K562 (cell line): Measurements from ENCODE around the gene HNRNPU. TPM values are rescaled to one million over a fixed set of nuclear protein-coding genes. Genes with fewer than 3 reads are reported as not detected.

Source experiments
- ARID1B ChIP-seq: fragments of 450-650 bp; IDR thresholded peaks from 2 replicates; pipeline ENCODE4 v1.6.1; 2016; ENCODE audit warnings: antibody characterized with exemption, mild to moderate bottlenecking, inconsistent platforms
- ARID4B ChIP-seq: sonication (generic); formaldehyde crosslinking; IDR thresholded peaks from 2 replicates; pipeline ENCODE4 v1.8.0; 2022; ENCODE audit warnings: mild to moderate bottlenecking, missing genetic modification reagents
- CCNT2 ChIP-seq: IDR thresholded peaks from 2 replicates; pipeline ENCODE4 v1.6.1; 2011; ENCODE audit warnings: borderline replicate concordance, low read depth, mild to moderate bottlenecking, moderate library complexity, mixed read lengths, low read length; ENCODE audit not compliant: insufficient read length; ENCODE audit errors: extremely low read depth
- CREB3 ChIP-seq: fragments of 450-650 bp; conservative IDR thresholded peaks from 2 replicates; pipeline ENCODE4 v1.6.1; 2016; ENCODE audit warnings: missing genetic modification characterization, low read depth, mild to moderate bottlenecking, missing compliant biosample characterization, moderate library complexity
- EP300 ChIP-seq: IDR thresholded peaks from 2 replicates; pipeline ENCODE4 v1.6.1; 2012; ENCODE audit warnings: low read length, improper control_type of control experiment
- FIP1L1 ChIP-seq: fragments of 200-400 bp; formaldehyde crosslinking; IDR thresholded peaks from 2 replicates; pipeline ENCODE4 v1.6.1; 2018; ENCODE audit warnings: mild to moderate bottlenecking, low read depth, low read length; ENCODE audit not compliant: poor library complexity, severe bottlenecking
- GATAD2A ChIP-seq: fragments of 450-650 bp; IDR thresholded peaks from 2 replicates; pipeline ENCODE4 v1.6.1; 2017
- HLTF ChIP-seq: fragments of 450-650 bp; IDR thresholded peaks from 2 replicates; pipeline ENCODE4 v1.6.1; 2016
- IRF2 ChIP-seq: sonication (generic); formaldehyde crosslinking; IDR thresholded peaks from 2 replicates; pipeline ENCODE4 v1.8.1; 2022; ENCODE audit warnings: mild to moderate bottlenecking, missing genetic modification reagents
- JUN ChIP-seq, 2 experiments: sonication (generic) in 1 of 2; formaldehyde crosslinking in 1 of 2; IDR thresholded peaks; 2 replicates each; pipeline versions ENCODE4 v1.6.1 to v1.8.0; 2012 to 2022; ENCODE audit warnings: borderline replicate concordance in 2 of 2, mild to moderate bottlenecking in 2 of 2, improper control_type of control experiment in 1 of 2, low read depth in 1 of 2, low read length in 1 of 2, missing genetic modification reagents in 1 of 2
- KAT8 ChIP-seq: fragments of 450-650 bp; IDR thresholded peaks from 2 replicates; pipeline ENCODE4 v1.6.1; 2016; ENCODE audit warnings: low read depth, mild to moderate bottlenecking
- KLF13 ChIP-seq: fragments of 450-650 bp; IDR thresholded peaks from 2 replicates; pipeline ENCODE4 v1.6.1; 2016; ENCODE audit warnings: missing genetic modification characterization, low read depth, mild to moderate bottlenecking, missing compliant biosample characterization, moderate library complexity, borderline replicate concordance
- MTA2 ChIP-seq: fragments of 450-650 bp; IDR thresholded peaks from 2 replicates; pipeline ENCODE4 v1.6.1; 2016; ENCODE audit warnings: low read depth
- OTX1 ChIP-seq: fragments of 450-650 bp; formaldehyde crosslinking; IDR thresholded peaks from 2 replicates; pipeline ENCODE4 v1.4.0; 2022; ENCODE audit warnings: mild to moderate bottlenecking
- TARDBP ChIP-seq: fragments of 450-650 bp; IDR thresholded peaks from 2 replicates; pipeline ENCODE4 v1.6.1; 2016
- TGIF2 ChIP-seq: sonication (generic); formaldehyde crosslinking; IDR thresholded peaks from 2 replicates; pipeline ENCODE4 v1.8.1; 2022; ENCODE audit warnings: mild to moderate bottlenecking, missing genetic modification reagents, moderate library complexity
- ZBTB43 ChIP-seq: sonication (generic); formaldehyde crosslinking; IDR thresholded peaks from 2 replicates; pipeline ENCODE4 v1.8.0; 2023; ENCODE audit warnings: mild to moderate bottlenecking, missing genetic modification reagents
- ZNF12 ChIP-seq: sonication (generic); formaldehyde crosslinking; IDR thresholded peaks from 2 replicates; pipeline ENCODE4 v1.4.0; 2020; ENCODE audit warnings: mild to moderate bottlenecking, missing genetic modification reagents
- polyA plus RNA-seq, 8 experiments: library from polyadenylated mRNA; depleted of rRNA in 4 of 8; stranded (reverse) in 5 of 8; unstranded in 3 of 8; fragments of >200 nt; fragmentation: Nextera tagmentation in 2 of 8; fragmentation: Illumina TruSeq in 1 of 8; extraction: Ambion mirVana in 2 of 8; extraction: Trizol in 1 of 8; gene quantifications; 2 replicates each; pipeline versions ENCODE4 v1.2.1 to v1.2.3, GENCODE V29; 2011 to 2014; ENCODE audit warnings: inconsistent platforms in 1 of 8, missing spikeins in 1 of 8
- total RNA-seq, 7 experiments: library from RNA; depleted of rRNA in 6 of 7; stranded (reverse); fragments of >200 nt in 6 of 7; fragmentation: Illumina TruSeq in 2 of 7; extraction: Trizol in 2 of 7; gene quantifications; 2 replicates each; pipeline versions ENCODE4 v1.2.1 to v1.2.3, GENCODE V29; 2011 to 2021; ENCODE audit warnings: low replicate concordance in 1 of 7

The HNRNPU gene
- total and polyA plus RNA-seq, 9 of the 15 experiments (the other 6 are each of a cell fraction or from before 2014, with no cell fraction given): 159 to 777 (median 577) TPM

GRCh38 chr1:244864253-244865027 is at the start of gene HNRNPU (continued):
- TF ChIP-seq CREB3 (tag) (peak; percentile 82), JUN (IDR thresholded peaks at IDR 0.05; ENCODE audit: borderline replicate concordance, low read depth, low read length) (peak; percentile 62; the same call in 1 of the 2 replicates), JUN (CRISPR knock-in tag; IDR thresholded peaks at IDR 0.05; ENCODE audit: borderline replicate concordance) (peak; percentile 67; the same call in 1 of the 2 replicates), GATAD2A (no peak), ARID1B (0 out of 2 replicates have a peak, but pooled peaks have one; percentile 12), FIP1L1 (no peak), KLF13 (tag) (peak; percentile 88; the same call in 1 of the 2 replicates), HLTF (0 out of 2 replicates have a peak, but pooled peaks have one; percentile 36), CCNT2 (peak; percentile 93), MTA2 (no peak), TGIF2 (CRISPR knock-in tag) (peak; percentile 66; the same call in 1 of the 2 replicates), KAT8 (peak; percentile 68; the same call in 1 of the 2 replicates), ZBTB43 (CRISPR knock-in tag) (no peak; the same call in 1 of the 2 replicates), ZNF12 (CRISPR knock-in tag) (peak; percentile 60; the same call in 1 of the 2 replicates), ARID4B (CRISPR knock-in tag) (peak; percentile 7; the same call in 1 of the 2 replicates), IRF2 (no peak), OTX1 (no peak), TARDBP (0 out of 2 replicates have a peak, but pooled peaks have one; percentile 60), EP300 (peak; percentile 46)
